HG02759 (cell line): ENCODE data around the gene CCRL2.
"Not testable (repeated sequence)": the region's sequence is repeated elsewhere in the genome, so short reads cannot be mapped to it uniquely, and the experiment has no call there.

Experiments
- ATAC-seq: cut with Tn5 transposase; IDR thresholded peaks from one replicate; pipeline ENCODE4 v1.9.1; 2021; ENCODE audit warnings: mild to moderate bottlenecking, moderate library complexity; ENCODE audit not compliant: unreplicated experiment

Gene CCRL2

DNA sequence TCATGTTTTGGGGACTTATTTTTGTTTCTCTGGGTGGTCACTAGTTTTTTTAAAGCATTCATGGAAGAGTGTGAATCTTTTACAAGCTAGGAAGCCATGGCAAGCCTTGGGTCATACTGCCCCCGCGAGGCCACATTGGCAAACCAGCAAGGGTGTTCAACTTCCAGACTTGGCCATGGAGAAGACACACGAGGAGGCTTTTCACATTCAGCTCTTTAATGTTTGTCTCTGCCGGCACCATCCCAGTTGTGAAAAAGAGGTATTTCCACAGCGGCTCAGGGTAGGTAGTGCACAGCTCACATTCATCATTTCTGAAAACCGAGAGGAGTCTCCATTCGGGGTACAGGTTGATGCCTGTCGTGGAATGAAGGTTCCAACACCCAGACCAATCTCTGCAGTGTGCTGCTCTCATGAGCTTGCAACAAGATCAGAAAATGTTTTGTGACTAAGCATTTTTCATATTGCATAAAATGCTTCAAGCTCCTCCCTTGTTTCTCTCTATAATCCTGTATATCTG lies 28.6 kb upstream of the CCRL2 start:
- ATAC-seq = no peak

DNA sequence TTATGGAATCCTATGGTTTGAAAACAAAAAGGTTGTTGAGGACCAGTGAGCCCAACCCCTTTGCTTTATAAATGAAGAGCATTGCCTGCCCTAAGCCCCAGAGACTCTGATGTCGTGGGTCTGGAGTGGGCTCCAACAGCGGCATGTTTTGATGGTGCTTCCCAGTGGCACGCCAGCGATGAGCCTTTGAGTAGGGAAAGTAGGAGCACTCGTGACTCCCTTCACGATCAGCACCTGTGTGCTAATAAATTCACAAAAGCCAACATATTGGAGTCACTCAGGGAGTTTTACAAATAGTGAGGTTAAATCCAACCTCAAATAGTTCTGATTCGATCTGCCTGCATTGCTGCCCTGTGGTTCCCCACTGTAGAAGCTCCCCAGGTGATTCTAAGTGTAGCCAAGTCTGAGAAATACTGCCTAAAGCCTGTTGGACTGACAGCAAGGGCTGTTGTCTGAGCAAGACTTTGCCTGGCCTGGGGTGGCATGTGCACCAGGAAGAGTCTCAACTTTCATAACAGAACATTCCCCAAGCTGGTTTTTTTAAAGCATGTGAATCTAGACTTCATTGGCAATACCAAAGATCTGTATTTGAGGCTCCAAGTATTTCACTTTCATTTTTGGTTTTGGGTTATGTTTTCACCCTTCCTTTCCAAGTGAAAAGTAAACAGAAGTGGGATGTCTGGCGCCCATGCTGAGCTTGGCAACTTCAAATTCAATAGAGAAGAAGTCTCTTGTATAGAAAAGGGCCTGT lies 26.4 kb upstream of the CCRL2 start:
- no peak for ATAC-seq

DNA sequence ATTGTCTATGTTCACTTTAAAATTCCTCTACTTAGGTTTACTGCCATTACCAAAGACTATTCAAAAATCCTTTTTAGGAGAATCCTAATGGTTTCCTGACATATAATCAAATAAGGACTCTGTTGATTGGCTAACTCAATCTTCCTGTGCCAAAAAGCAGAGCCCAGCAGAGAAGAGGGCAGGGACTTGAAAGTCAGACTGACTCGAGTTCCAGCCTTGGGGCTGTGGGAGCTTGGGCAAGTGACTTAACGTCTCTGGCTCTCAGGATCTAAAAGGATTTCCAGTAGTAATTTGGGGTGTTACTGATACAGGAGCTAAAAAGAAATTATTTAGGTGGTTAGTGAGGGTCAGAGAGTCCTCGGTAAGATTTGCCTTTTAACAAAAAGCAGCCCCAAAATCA lies 25.4 kb upstream of the CCRL2 start:
- no peak for ATAC-seq

DNA sequence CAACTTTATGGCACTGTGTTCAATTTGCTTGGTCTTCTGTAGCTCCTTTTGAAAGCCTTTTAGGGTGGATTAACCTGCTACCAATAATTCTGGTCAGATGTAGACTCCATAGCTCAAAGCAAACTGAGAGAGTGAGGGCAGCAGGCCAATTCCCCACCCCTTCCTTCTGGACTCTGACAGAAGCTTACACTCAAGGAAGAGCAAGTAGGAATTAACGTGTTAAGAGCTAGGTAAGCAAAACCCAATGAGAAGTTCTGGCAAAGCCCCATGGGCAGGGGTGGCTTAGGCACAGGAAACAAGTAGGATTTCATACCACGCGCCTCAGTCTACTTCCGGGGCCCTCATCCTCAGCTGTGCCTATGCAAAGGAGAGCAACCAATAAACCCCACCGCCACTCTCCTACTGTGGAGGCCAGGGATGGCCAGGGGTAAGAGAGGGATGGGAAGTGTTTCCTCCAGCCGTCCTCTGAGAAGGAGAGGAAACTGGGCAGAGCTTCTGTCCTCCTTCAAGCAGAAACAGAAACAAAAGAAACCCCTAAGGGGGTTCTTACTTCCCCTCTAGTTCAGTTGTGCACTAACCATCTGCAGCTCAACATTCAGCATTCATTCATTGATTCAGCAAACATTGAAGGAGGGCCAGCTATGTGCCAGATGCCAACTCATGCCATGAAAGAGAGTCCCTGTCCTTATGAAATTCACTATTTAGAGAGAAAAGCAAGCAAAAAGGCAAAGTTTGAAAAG lies 23.7 kb upstream of the CCRL2 start:
- no peak for ATAC-seq

- no peak for ATAC-seq
Measured at GRCh38 chr3:46383951-46384330, 23.1 kb upstream of the CCRL2 start.

GRCh38 chr3:46386205-46386604 lies 20.9 kb upstream of the CCRL2 start:
- ATAC-seq = no peak

- not testable (repeated sequence) for ATAC-seq
Measured at GRCh38 chr3:46388847-46389246, 18.2 kb upstream of the CCRL2 start.

GRCh38 chr3:46389306-46389705 lies 17.8 kb upstream of the CCRL2 start:
- ATAC-seq = no peak

GRCh38 chr3:46391526-46391925 lies 15.5 kb upstream of the CCRL2 start:
- not testable (repeated sequence) for ATAC-seq

DNA sequence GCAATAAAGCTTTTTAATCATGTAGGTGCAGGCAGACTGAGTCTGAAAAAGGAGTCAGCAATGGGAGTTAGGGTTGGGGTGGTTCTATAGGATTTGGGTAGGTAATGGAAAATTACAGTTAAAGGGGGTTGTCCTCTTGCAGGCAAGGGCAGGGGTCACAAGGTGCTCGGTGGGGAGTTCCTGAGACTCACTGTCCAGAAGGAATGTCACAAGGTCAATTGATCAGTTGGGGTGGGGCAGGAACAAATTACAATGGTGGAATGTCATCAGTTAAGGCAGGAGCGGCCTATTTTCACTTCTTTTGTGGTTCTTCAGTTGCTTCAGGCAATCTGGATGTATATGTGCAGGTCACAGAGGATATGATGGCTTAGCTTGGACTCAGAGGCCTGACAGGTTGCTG lies 14.0 kb upstream of the CCRL2 start:
- no peak for ATAC-seq

DNA sequence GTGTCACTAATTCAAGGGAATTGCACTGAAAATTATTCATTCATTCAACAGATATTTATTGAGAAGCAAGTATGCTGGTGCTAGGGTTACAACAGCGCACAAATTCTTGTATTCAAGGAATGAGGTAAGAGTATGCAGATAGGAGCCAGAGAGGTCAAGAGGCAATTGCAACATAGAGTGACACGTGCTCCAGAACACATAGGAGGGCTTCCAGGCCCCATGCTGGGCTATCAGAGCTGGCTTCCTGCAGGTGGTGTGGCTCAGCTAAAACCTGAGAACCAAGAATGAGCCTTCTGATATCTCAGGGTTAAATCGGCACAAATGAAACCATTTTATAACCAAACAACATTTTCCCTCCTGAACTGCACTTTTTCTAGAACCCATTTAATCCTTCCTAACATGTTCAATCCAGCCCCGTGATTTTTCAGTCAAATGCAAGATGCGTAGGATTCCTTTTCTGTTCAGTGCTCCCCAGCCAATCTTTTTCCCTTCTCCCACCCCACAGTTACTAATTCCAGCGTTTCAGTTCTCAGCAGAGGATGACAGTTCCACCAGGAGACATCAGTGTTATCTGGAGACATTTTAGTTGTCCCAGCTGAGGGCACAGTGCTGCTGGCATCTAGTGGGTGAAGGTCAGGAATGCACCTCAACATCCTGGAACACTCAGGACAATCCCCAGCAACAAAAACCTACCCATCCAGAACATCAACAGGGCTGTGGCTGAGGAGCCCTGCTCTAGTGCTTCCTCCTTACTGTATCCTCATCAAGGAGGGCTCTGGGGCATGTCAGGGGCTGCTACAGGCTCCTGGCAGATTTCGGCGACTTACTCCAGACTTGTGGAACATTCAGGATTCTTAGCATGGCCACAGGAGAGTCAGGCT lies 13.3 kb upstream of the CCRL2 start:
- no peak for ATAC-seq

- no peak for ATAC-seq
Measured at GRCh38 chr3:46395210-46395661, 11.8 kb upstream of the CCRL2 start.

DNA sequence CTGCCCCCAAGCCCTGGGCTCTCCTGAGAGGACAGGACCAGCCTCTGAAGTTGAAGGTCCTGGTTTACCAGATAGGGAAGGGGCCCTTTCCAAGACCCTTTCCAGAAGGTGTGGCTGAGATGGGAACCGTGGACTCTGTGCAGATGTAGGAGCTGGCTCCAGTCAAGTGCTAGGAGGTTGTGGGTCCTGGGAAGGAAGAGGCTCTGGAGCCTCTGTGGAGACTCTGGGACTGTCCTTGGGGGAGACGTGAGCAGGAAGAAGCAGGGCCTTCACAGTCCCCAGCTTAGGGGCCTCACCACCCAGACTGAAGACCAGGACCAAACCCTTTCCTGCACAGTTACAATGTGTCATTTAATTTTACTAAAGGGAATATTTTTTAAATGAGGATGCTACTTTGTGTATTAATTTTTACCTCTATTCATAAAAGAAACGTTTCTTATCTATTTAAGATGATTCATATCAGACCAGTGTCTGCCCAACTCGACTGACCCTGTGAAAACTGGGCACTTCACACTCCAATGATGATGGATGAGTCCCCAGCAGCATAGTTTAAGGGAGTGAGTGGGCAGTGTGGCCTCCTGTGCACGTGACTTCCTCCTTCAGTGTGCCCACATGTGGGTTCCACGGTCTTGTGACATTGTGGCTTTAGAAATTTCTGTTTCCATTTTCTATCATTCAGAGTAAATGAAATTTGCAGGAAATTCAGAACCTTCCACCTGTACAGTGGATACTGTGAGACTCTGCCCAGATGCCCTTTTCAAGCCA lies 11.1 kb upstream of the CCRL2 start:
- no peak for ATAC-seq

DNA sequence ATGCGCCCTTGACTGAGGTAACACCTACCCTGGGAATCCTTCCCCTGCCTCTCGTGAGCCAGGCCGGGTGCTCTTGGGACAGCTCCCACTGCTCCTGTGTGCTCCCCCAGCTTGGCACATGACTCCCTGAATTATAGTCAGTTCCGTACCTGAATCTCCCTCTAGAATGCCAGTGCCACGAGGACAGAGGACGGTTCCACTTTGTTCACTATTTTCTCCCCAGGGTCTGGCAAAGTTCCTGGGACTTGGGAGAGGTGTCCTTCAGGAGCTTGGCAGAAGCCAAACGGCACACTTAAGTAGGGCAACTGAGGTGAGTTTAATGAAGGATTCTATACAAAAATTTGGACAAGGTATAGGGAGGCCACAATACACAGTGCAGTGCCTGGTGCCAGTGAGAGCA lies 9.9 kb upstream of the CCRL2 start:
- ATAC-seq = no peak

DNA sequence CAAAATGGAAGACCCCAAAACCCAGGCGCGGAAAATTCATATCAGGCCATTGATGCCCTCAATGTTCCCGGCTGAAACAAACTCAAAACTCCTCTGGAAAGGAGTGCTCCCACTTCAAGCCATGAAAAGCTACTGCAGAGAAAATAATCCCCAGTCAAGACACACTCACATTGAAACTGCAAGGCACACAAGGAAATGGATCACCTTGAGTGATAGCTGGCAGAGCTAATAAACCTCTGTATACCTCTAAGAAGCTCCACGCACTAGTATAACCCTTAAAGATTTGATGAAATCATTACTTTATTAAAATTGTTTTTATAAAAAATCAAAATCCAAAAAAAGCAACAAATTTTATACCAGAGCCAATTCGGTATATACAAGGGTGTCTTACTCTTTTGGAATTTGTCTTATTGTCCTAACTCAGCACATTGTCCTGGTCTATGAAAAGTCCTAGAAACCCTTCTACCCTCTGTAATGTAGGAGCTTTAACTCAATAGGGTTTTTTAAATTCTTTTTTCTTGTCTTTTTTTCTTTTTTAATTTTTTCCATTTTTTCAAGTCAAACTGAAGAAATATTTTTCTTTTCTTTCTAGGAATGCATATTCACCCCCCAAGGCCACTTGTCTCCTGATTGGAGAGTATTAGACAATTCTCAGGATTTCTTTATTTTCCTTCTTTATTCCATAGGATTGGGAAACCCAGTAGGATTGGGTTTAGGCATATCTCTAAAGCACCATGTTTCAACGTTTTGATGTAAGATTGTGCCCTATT lies 8.7 kb upstream of the CCRL2 start:
- no peak for ATAC-seq

DNA sequence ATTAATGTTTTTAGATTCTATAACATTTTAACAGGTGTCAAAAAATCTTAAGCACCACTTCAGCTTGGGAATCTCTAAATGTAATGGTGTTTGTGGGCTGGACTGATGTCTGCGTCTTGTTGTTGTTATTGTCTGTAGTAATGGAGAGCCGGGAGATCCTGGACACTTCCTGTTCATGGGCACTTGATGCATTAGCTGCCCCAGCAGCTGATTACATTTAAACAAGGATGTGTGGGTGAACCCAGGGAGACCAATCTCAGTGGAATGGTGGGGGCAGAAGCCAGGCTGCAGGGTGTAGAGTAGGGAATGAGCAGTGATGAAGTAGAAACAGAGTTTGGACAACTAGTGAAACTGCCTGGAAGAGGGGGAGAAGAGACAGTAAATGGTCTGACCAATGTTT lies 8.0 kb upstream of the CCRL2 start:
- no peak for ATAC-seq

DNA sequence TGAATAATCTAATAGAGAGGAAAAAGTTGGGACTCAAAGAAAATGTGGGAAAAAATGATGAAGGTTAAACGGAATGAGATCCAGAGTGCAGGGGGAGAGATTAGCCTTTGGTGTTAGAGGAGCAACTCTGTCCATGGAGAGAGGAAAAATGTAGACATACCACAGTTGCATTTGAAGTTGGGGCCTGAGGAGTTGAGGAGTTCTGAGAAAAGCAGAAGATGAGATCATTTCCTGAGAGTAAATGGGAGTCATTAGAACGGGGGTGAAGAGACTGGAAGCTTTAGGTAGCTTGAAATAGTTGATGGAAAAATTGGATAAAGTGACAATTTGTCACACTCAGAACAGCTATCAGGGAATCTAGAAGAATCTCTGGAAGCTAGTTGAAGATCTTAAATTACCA lies 7.5 kb upstream of the CCRL2 start:
- no peak for ATAC-seq

DNA sequence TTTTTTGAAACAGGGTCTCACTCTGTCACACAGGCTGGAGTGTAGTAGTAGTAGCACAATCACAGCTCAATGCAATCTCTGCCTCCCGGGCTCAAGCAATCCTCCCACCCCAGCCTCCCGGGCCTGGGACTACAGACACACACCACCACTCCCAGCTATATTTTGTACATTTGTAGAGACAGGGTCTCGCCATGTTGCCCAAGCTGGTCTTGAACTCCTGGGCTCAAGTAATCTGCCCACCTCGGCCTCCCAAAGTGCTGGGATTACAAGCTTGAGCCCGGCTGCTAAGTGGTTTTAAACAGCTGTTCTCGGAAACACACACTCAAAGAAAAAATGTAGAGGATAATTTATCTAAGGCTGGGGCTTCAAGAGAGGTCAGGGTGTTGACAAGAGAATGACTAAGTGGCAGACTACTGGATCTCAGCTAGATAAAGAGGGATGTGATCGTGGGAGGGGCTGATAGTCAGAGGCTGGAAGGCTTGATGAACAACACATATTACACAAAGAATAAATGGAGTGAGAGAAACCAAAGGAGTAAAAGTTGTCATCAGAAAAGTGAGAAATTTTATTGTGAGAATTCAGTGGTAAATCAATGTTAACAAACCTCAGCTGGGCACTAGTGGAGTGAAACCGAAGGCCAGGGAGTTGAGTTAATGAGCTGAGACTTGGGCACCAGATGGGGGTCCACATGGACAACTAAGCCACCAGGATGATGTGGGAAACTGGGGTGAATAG lies 6.9 kb upstream of the CCRL2 start:
- ATAC-seq = no peak

GRCh38 chr3:46400846-46401245 lies 6.2 kb upstream of the CCRL2 start:
- no peak for ATAC-seq
